ENCODE results near the gene RALGAPB.

- no peak for TF ChIP-seq CTCF (IDR thresholded peaks at IDR 0.05)
- TF ChIP-seq POLR2A (IDR thresholded peaks at IDR 0.05), result no peak
- no peak for TF ChIP-seq POLR2AphosphoS5 (IDR thresholded peaks at IDR 0.05)
These were observed 43.0 kb downstream of the RALGAPB start for GRCh38 chr20:38515631-38516030.

Measured in breast epithelium (tissue), 3 donors.